ENCODE measurements around the gene PSMC3.

Gene PSMC3

GRCh38 chr11:47411884-47412746, 14.1 kb downstream of the PSMC3 start:
- in situ Hi-C loops (cut with MboI; ENCODE audit: low pct_unique_long_range_greater_than_20kb, low sequenced_read_pairs, unreplicated experiment) = loop anchor here (25.0 kb wide), 1 partner anchor 700 kb away; no protein-coding TSS in a partner anchor
- TF ChIP-seq, protein P1, sequence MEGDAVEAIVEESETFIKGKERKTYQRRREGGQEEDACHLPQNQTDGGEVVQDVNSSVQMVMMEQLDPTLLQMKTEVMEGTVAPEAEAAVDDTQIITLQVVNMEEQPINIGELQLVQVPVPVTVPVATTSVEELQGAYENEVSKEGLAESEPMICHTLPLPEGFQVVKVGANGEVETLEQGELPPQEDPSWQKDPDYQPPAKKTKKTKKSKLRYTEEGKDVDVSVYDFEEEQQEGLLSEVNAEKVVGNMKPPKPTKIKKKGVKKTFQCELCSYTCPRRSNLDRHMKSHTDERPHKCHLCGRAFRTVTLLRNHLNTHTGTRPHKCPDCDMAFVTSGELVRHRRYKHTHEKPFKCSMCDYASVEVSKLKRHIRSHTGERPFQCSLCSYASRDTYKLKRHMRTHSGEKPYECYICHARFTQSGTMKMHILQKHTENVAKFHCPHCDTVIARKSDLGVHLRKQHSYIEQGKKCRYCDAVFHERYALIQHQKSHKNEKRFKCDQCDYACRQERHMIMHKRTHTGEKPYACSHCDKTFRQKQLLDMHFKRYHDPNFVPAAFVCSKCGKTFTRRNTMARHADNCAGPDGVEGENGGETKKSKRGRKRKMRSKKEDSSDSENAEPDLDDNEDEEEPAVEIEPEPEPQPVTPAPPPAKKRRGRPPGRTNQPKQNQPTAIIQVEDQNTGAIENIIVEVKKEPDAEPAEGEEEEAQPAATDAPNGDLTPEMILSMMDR (IDR thresholded peaks at IDR 0.05; ENCODE audit: extremely low read depth, insufficient read depth, missing control alignments) = peak; percentile 98
- DNase-seq (ENCODE audit: low spot score) = peak; percentile 76

GRCh38 chr11:47410370-47411264, 15.6 kb downstream of the PSMC3 start:
- in situ Hi-C loops (cut with MboI; ENCODE audit: low pct_unique_long_range_greater_than_20kb, low sequenced_read_pairs, unreplicated experiment) = loop anchor here (25.0 kb wide), 1 partner anchor 702 kb away; no protein-coding TSS in a partner anchor
- TF ChIP-seq, protein P1 (IDR thresholded peaks at IDR 0.05; ENCODE audit: extremely low read depth, insufficient read depth, missing control alignments) = no peak
- DNase-seq (ENCODE audit: low spot score) = no peak

GRCh38 chr11:47409440-47410369, 16.5 kb downstream of the PSMC3 start:
- no peak for DNase-seq (ENCODE audit: low spot score)
- TF ChIP-seq, protein P1 (IDR thresholded peaks at IDR 0.05; ENCODE audit: extremely low read depth, insufficient read depth, missing control alignments) = no peak
- in situ Hi-C loops (cut with MboI; ENCODE audit: low pct_unique_long_range_greater_than_20kb, low sequenced_read_pairs, unreplicated experiment) = loop anchor here (25.0 kb wide), 1 partner anchor 703 kb away; no protein-coding TSS in a partner anchor

- in situ Hi-C loops (cut with MboI; ENCODE audit: low pct_unique_long_range_greater_than_20kb, low sequenced_read_pairs, unreplicated experiment) = loop anchor here (25.0 kb wide), 1 partner anchor 703 kb away; no protein-coding TSS in a partner anchor
- no peak for DNase-seq (ENCODE audit: low spot score)
- TF ChIP-seq, protein P1 (IDR thresholded peaks at IDR 0.05; ENCODE audit: extremely low read depth, insufficient read depth, missing control alignments) = no peak
These were observed 17.4 kb downstream of the PSMC3 start for GRCh38 chr11:47408598-47409439.

- in situ Hi-C loops (cut with MboI; ENCODE audit: low pct_unique_long_range_greater_than_20kb, low sequenced_read_pairs, unreplicated experiment) = loop anchor here (25.0 kb wide), 1 partner anchor 704 kb away; no protein-coding TSS in a partner anchor
- DNase-seq (ENCODE audit: low spot score) = peak; percentile 99
- TF ChIP-seq, protein P1 (IDR thresholded peaks at IDR 0.05; ENCODE audit: extremely low read depth, insufficient read depth, missing control alignments) = peak; percentile 97
These were observed 18.3 kb downstream of the PSMC3 start, which contains the start of gene SLC39A13 for GRCh38 chr11:47407746-47408590. Gene SLC39A13, plus strand, starts transcription at chr11:47408590. Its CDS starts 1,505 bp downstream, at chr11:47410095.

Data from GM13977 (cell line).